T-helper 1 cell treated with Interleukin-12 subunit alpha and Interleukin-12 subunit beta and Interleukin-4 antibody, amounts not matched to agents 30 ng/mL and 1 ng/mL, for 36 hours (primary cell): Measurements from ENCODE around the gene SLC4A2. TPM values are rescaled to one million over a fixed set of nuclear protein-coding genes. Genes with fewer than 3 reads are reported as not detected.

Source experiments
- intact Hi-C: fragments of 100-400 bp; cut with micrococcal nuclease; formaldehyde crosslinking; loops from one replicate; pipeline ENCODE4 v1.15.1; 2024
- total RNA-seq: library from RNA; stranded (reverse); gene quantifications from 2 replicates; pipeline ENCODE4 v1.2.3, GENCODE V29; 2022

SLC4A2 gene
- total RNA-seq, 1 donor from 2014 or later = 137 TPM

GRCh38 chr7:151088856-151089699, 29.7 kb downstream of the SLC4A2 start:
- intact Hi-C loops = loop anchor here (10.0 kb wide), 2 partner anchors 714 to 1894 kb away; partner anchors contain the start of genes ZNF282 and ZNF775

GRCh38 chr7:151089893-151090730, 30.7 kb downstream of the SLC4A2 start:
- intact Hi-C loops = loop anchor here (10.0 kb wide), 2 partner anchors 715 to 1895 kb away; partner anchors contain the start of genes ZNF282 and ZNF775

- intact Hi-C loops = loop anchor here (1.0 kb wide), 1 partner anchor 20 kb away; no protein-coding TSS in a partner anchor
Observed at GRCh38 chr7:151091003-151091402, 31.6 kb downstream of the SLC4A2 start.

DNA sequence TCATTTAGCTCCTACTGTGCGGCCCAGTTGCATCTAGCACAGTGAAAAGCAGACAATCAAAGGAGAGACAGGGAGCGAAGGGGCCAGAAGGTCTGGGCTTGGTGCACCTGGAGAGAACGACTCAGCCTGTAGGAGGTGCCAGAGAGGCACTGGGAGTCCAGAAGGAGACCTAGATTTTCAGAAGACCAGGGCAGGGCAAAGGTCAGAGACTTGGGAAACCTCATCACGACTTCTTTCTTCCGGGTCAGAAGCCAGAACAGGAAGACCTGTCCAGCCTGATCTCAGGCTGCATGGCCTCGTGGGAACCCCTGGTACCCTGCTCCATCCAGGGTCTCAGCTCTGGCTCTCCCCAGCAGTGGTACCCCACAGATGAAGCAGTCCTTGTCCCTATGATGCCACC, 32.0 kb downstream of the SLC4A2 start:
- intact Hi-C loops = loop anchor here (1.0 kb wide), 1 partner anchor 20 kb away; no protein-coding TSS in a partner anchor

DNA sequence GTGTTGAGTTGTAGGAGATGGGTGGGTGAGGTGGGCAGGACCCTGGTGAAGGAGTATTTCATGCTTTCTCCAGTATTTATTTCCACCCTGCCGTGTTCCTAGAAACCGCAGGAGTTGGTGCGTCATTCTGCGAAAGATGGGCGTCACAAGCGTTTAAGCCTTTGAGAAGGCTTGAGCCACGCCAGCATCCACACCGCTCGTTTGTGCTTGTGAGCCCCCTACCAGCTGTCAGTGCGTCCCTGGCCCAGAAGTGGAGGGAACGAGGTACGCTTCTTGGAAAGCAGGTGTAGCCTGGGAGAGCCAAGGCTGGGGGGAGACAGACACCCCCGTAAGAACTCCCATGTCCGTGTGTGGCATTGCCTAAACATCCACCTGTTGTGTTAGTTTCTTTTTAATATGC, 32.6 kb downstream of the SLC4A2 start:
- intact Hi-C loops = loop anchor here (1.0 kb wide), 1 partner anchor 19 kb away; no protein-coding TSS in a partner anchor

DNA sequence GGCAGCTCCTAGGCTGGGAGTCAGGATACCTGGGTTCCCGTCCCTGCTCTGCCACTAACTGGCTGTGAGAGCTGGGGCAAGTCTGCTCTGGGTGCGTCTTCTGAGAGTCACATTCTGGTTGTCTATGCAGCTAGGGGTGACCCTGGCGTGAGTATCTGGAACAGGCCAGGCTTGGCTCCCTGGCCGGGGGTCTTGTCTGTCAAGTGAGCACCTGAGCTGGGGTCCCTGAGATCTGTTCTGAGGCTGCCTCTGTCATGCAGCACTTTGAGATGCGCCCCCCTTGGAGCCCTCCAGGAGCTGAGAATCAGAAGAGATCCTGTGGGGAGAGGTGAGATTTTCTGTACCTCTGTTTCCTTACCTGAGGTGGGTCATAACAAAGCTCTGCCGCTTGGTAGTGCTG, 34.4 kb downstream of the SLC4A2 start:
- intact Hi-C loops = no loop called here

GRCh38 chr7:151094675-151095074, 35.3 kb downstream of the SLC4A2 start:
- intact Hi-C loops = no loop called here

- intact Hi-C loops = no loop called here
Observed at GRCh38 chr7:151095123-151095797, 35.9 kb downstream of the SLC4A2 start.

GRCh38 chr7:151095828-151096475, 36.6 kb downstream of the SLC4A2 start:
- intact Hi-C loops = no loop called here

DNA sequence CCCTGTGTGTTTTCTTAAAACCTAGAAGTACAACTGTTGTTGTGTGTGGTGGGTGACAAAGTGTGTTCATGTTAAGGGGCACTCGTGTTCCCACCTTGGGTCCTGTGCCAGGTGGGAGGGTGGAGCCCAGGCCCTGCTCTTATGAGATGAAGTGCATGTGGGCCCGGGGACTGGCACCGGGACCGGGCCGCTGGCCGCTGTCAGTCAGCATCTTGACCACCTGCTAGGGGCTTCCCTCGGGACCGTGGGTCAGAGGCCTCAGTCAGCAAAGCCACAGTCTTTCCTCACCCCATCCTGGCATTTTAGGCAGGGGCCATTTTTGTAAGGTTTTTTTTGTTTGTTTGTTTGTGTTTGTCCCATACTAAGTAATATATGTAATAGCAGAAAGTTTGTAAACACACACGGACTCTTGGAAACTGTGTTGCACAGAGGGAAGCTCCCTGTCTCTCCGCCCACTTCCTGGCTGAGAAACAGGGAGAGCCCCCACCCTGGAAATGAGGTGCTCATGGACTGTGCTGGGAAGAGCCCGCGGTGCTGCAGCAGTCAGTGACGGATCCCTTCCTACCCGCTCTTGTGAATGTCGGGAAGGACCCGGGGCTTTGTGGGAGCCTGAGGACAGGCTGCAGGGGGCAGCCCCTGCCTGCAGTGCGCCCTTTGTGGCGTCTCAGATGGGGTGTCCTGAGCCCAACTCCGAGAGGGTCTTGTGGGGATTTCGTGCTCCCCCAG, 40.3 kb downstream of the SLC4A2 start:
- intact Hi-C loops = no loop called here

DNA sequence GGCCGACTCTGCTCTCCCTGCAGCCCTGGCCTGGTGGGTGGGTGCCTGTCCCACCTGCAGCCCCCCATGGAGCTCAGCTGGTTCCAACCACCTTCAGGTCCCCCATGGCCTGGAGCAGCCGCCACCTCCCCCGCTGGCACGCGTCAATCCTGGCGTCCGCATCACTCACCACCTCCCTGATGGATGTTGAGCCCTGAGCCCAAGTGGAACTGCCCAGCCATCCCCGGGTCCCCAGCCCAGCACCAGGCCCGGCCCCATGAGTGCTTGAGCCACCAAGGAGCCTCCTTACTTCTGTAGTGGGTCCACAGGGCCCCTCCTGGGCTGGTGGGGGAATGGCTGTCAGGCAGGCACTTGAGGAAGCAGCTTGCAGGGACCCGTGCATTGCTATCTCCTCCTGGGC, 41.5 kb downstream of the SLC4A2 start:
- intact Hi-C loops = no loop called here

GRCh38 chr7:151101621-151102396, 42.4 kb downstream of the SLC4A2 start:
- intact Hi-C loops = no loop called here

DNA sequence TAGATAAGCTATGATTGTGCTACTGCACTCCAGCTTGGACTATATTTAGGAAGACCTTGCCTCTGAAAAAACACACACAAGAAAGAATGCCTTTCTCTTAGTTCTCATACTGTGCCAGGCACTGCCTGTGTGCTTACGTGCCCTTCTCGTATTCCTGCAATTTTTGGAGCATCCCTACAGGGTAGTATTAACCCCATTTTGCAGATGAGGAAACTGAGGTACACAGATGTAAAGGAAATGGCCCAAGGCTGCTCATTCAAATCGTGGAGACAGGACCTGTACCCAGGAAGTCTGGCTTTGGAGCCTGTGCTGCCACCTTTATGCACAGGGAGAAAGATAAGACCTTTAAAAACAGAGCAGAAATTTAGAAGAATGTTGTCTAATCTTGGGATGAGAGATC, 43.6 kb downstream of the SLC4A2 start:
- intact Hi-C loops = no loop called here

DNA sequence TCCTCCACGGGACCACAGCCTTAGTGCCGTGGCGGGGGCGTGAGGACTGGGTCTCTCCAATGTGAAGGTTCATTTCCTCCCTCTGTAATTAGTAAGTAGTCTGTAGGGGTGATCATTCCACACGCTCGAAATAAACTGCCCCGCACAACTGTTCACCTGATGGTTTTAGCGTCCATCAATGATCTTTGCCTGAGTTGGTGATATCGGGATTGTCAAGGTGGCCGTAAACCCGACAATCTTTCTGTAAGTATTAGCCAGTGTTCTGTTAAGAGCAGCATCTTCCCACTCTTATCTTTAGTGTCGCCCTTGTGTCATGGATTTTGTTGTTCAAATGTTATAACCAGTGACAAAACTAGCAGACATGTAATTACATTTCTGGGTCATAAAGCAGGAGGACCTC, 44.6 kb downstream of the SLC4A2 start:
- intact Hi-C loops = no loop called here

DNA sequence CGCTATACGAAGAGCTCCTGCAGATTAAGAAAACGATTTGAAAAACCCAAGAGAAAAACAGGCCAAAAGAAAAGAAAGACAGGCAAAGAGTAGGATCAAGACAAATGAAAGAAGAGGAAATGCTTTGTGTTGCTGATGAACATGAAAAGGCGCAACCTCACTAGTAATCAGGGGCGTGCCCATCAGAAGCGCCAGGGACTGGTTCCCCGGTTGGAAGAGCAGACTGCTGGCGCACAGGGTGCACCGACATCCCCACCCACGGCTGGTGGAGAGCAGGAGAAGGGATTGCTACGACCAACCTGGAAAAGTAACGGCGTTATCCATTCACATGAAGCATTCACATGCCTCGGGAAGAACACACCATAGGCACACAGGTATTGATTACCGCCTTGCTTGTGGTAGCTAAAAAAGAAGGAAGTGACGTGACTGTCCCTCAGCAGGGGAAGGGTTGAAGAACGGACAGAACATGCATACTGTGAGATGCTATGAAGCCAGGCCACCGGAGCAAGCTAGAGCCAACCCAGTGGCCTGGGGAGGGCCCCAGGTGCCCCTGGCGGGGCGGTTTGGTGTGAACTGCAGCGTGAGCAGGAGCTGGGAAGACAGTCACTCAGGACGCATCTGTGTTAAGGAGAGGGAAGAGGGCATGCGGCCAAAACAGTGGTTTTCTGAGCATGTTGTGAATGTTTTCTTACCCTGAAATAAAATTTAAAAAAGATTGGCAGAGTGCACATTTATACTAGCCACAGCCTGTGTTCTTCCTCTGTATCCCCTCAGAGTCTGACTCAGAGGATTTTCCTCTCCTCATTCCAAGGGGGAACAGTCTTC, 45.2 kb downstream of the SLC4A2 start:
- intact Hi-C loops = no loop called here

DNA sequence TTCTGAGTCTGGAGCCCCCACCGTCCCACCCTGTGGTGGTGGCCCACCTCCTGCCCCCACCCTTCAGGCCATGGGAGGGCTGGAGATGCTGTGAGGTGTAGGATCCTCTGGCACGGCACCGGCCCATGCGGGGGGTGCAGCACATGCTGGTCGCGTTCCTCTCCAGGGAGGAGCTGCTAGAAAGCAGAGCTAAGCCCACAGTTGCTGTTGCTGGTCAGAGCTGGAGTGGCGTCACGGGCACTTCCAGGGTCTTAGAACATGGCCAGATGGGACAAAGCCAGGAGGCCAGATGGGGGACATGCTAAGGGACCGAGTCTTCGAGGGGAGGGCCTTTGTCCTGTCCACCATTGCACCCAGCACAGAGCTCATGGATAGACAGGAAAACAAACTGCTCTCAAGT, 48.5 kb downstream of the SLC4A2 start:
- intact Hi-C loops = no loop called here

- intact Hi-C loops = loop anchor here (2.0 kb wide), 1 partner anchor 91 kb away; no protein-coding TSS in a partner anchor
Observed at GRCh38 chr7:151109094-151110048, 50.0 kb downstream of the SLC4A2 start.
